Measurements from ENCODE around the gene RSPO3. TPM values are rescaled to one million over a fixed set of nuclear protein-coding genes. Genes with fewer than 3 reads are reported as not detected.

RSPO3 gene
- total RNA-seq, 1 experiment from 2014 or later = not detected

- no peaks in the 10 kb centered on the region for H3K27me3 ChIP-seq (ENCODE audit: insufficient read depth, low read depth)
- H3K9me3 ChIP-seq (ENCODE audit: insufficient read depth, low read depth) = no peaks in the 10 kb centered on the region
- no peaks in the 10 kb centered on the region for H3K9me2 ChIP-seq (ENCODE audit: insufficient read depth)
- POLR2A ChIA-PET (ENCODE audit: unreplicated experiment) = no interaction called here
- intact Hi-C loops (cut with micrococcal nuclease; ENCODE audit: unreplicated experiment) = no loop called here
- no peak overlapping the region for H3K27ac ChIP-seq
- no peaks in the 10 kb centered on the region for H4K20me1 ChIP-seq (ENCODE audit: insufficient read depth)
- no TSS peak for BruUV-seq (replicated peaks)
- H2AFZ ChIP-seq = no peak overlapping the region
- no peaks in the 10 kb centered on the region for H3F3A ChIP-seq (ENCODE audit: insufficient read depth, low read depth)
- peak in 1 of 2 experiments; percentile 4 for DNase-seq
- CTCF ChIA-PET = no interaction called here
- no peaks in the 10 kb centered on the region for H3K79me2 ChIP-seq (ENCODE audit: low read depth)
- no peak for TF ChIP-seq EZH2 (IDR thresholded peaks at IDR 0.05; ENCODE audit: low read depth)
- peak; percentile 66 for TF ChIP-seq CTCF (conservative IDR thresholded peaks at IDR 0.05)
- H3K4me2 ChIP-seq = no peak overlapping the region
- no peaks in the 10 kb centered on the region for H3K4me1 ChIP-seq (replicated peaks; ENCODE audit: insufficient read depth)
- H3K4me3 ChIP-seq = no peak overlapping the region
- no peaks in the 10 kb centered on the region for H3K36me3 ChIP-seq (ENCODE audit: low read depth)
Measured at GRCh38 chr6:127186889-127187288, 68.4 kb downstream of the RSPO3 start.

- H4K20me1 ChIP-seq (ENCODE audit: insufficient read depth) = no peaks in the 10 kb centered on the region
- H3K4me2 ChIP-seq = no peak overlapping the region
- no peaks in the 10 kb centered on the region for H3K36me3 ChIP-seq (ENCODE audit: low read depth)
- H3F3A ChIP-seq (ENCODE audit: insufficient read depth, low read depth) = no peaks in the 10 kb centered on the region
- no peak overlapping the region for H2AFZ ChIP-seq
- H3K27me3 ChIP-seq (ENCODE audit: insufficient read depth, low read depth) = no peaks in the 10 kb centered on the region
- H3K4me1 ChIP-seq (replicated peaks; ENCODE audit: insufficient read depth) = no peaks in the 10 kb centered on the region
- POLR2A ChIA-PET (ENCODE audit: unreplicated experiment) = no interaction called here
- no TSS peak for BruUV-seq (replicated peaks)
- no peaks in the 10 kb centered on the region for H3K79me2 ChIP-seq (ENCODE audit: low read depth)
- H3K4me3 ChIP-seq = no peak overlapping the region
- no peak for DNase-seq
- TF ChIP-seq EZH2 (IDR thresholded peaks at IDR 0.05; ENCODE audit: low read depth) (no peak), CTCF (conservative IDR thresholded peaks at IDR 0.05) (no peak)
- no peaks in the 10 kb centered on the region for H3K9me2 ChIP-seq (ENCODE audit: insufficient read depth)
- no peak overlapping the region for H3K27ac ChIP-seq
- intact Hi-C loops (cut with micrococcal nuclease; ENCODE audit: unreplicated experiment) = no loop called here
- CTCF ChIA-PET = no interaction called here
- H3K9me3 ChIP-seq (ENCODE audit: insufficient read depth, low read depth) = no peaks in the 10 kb centered on the region
Measured at GRCh38 chr6:127188744-127189143, 70.3 kb downstream of the RSPO3 start.

GRCh38 chr6:127190552-127190951 lies 72.1 kb downstream of the RSPO3 start:
- Histone ChIP-seq H3K9me3 (ENCODE audit: insufficient read depth, low read depth) (no peaks in the 10 kb centered on the region), H3K9me2 (ENCODE audit: insufficient read depth) (no peaks in the 10 kb centered on the region), H3K27ac (no peak overlapping the region), H3K4me1 (replicated peaks; ENCODE audit: insufficient read depth) (no peaks in the 10 kb centered on the region), H3F3A (ENCODE audit: insufficient read depth, low read depth) (no peaks in the 10 kb centered on the region), H4K20me1 (ENCODE audit: insufficient read depth) (no peaks in the 10 kb centered on the region), H3K4me2 (no peak overlapping the region), H3K4me3 (no peak overlapping the region), H3K79me2 (ENCODE audit: low read depth) (no peaks in the 10 kb centered on the region), H3K27me3 (ENCODE audit: insufficient read depth, low read depth) (no peaks in the 10 kb centered on the region), H3K36me3 (ENCODE audit: low read depth) (no peaks in the 10 kb centered on the region), H2AFZ (no peak overlapping the region)
- no peak for DNase-seq
- no TSS peak for BruUV-seq (replicated peaks)
- ChIA-PET CTCF (interaction anchor here (0.7 to 1.0 kb wide), 3 partner anchors 76 to 828 kb away, joined by 3 to 10 read pairs (median 7); partner anchors contain the start of gene RNF146), POLR2A (ENCODE audit: unreplicated experiment) (no interaction called here)
- TF ChIP-seq CTCF (conservative IDR thresholded peaks at IDR 0.05) = peak; percentile 81
- TF ChIP-seq EZH2 (IDR thresholded peaks at IDR 0.05; ENCODE audit: low read depth) = no peak
- intact Hi-C loops (cut with micrococcal nuclease; ENCODE audit: unreplicated experiment) = loop anchor here (1.0 kb wide), 2 partner anchors 69 to 1194 kb away; no protein-coding TSS in a partner anchor
